Measurements from ENCODE around the gene SERINC2. TPM values are rescaled to one million over a fixed set of nuclear protein-coding genes. Genes with fewer than 3 reads are reported as not detected.
"Not testable (repeated sequence)": the region's sequence is repeated elsewhere in the genome, so short reads cannot be mapped to it uniquely, and the experiment has no call there.

SERINC2 gene
- total RNA-seq, 3 donors from 2014 or later: 146 to 381 (median 225) TPM

DNA sequence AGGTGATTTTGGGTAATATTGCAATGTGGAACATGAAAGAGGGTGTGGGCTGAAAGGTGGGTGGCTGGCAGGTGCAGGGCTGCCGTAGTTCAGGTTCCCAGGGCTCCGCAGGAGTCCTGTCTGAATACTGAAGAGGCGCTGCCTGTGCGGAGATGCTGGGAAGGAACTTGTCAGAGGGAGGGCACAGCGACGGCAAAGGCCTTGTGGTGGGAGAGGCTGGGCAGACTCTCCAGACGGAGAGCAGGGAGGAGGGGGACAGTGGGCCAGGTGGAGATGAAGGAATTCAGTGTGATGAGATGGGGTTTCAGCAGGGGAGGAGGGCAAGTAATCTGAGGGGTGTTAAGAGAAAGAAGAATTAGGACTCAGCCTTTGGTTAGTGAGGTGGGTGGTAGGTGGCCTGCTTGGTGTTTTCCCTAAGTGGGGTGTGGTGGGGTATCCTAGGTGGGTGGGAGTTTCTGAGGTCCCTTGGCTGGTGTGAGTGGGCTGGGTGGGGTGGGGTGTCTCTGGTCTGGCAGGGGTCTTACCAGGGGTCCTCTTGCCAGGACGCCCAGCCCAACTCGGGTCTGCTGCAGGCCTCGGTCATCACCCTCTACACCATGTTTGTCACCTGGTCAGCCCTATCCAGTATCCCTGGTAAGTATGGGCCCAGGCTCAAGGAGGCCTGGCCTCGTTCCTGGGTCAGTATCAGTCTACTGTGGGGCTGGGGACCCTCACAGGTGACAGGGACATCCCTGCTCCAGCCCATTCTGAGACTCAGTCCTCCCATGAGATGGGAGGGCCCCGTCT is 15.6 kb downstream of the SERINC2 start:
- ATAC-seq: no peak
- intact Hi-C loops (cut with DNase I, micrococcal nuclease): no loop called here
- Histone ChIP-seq H3K9me3 (no peaks in the 10 kb centered on the region), H3K4me3 (no peak overlapping the region), H3K4me1 (ENCODE audit: low read depth) (peaks cover 20% of the 10 kb centered on the region), H3K36me3 (ENCODE audit: low read depth) (no peaks in the 10 kb centered on the region)
- TF ChIP-seq, protein P1, sequence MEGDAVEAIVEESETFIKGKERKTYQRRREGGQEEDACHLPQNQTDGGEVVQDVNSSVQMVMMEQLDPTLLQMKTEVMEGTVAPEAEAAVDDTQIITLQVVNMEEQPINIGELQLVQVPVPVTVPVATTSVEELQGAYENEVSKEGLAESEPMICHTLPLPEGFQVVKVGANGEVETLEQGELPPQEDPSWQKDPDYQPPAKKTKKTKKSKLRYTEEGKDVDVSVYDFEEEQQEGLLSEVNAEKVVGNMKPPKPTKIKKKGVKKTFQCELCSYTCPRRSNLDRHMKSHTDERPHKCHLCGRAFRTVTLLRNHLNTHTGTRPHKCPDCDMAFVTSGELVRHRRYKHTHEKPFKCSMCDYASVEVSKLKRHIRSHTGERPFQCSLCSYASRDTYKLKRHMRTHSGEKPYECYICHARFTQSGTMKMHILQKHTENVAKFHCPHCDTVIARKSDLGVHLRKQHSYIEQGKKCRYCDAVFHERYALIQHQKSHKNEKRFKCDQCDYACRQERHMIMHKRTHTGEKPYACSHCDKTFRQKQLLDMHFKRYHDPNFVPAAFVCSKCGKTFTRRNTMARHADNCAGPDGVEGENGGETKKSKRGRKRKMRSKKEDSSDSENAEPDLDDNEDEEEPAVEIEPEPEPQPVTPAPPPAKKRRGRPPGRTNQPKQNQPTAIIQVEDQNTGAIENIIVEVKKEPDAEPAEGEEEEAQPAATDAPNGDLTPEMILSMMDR (IDR thresholded peaks at IDR 0.05): no peak
- no peak for DNase-seq

DNA sequence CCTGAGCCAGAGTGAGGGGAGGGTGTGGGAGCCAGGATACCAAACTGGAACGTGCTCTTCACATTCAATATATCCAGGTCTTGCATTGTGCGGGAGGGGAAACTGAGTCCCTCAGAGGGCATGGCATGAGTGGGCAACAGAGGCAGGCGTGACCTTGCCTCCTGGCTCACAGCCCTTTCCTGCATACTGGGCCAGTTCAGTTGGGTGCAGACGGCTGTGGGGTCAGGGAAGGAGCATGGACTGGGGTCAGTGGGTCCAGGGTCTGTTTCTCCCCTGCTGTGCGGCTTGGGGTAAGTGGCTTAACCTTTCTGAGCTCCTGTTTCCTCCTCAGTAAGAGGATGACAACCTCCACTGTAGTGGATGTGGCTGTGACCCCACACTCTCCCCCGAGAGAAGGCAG is 16.6 kb downstream of the SERINC2 start:
- ATAC-seq (no peak), DNase-seq (no peak)
- peaks cover 20% of the 10 kb centered on the region for H3K4me1 ChIP-seq (ENCODE audit: low read depth)
- TF ChIP-seq, protein P1 (IDR thresholded peaks at IDR 0.05): no peak
- no peaks in the 10 kb centered on the region for H3K36me3 ChIP-seq (ENCODE audit: low read depth)
- H3K9me3 ChIP-seq: no peaks in the 10 kb centered on the region
- intact Hi-C loops (cut with DNase I, micrococcal nuclease): no loop called here
- H3K4me3 ChIP-seq: no peak overlapping the region

DNA sequence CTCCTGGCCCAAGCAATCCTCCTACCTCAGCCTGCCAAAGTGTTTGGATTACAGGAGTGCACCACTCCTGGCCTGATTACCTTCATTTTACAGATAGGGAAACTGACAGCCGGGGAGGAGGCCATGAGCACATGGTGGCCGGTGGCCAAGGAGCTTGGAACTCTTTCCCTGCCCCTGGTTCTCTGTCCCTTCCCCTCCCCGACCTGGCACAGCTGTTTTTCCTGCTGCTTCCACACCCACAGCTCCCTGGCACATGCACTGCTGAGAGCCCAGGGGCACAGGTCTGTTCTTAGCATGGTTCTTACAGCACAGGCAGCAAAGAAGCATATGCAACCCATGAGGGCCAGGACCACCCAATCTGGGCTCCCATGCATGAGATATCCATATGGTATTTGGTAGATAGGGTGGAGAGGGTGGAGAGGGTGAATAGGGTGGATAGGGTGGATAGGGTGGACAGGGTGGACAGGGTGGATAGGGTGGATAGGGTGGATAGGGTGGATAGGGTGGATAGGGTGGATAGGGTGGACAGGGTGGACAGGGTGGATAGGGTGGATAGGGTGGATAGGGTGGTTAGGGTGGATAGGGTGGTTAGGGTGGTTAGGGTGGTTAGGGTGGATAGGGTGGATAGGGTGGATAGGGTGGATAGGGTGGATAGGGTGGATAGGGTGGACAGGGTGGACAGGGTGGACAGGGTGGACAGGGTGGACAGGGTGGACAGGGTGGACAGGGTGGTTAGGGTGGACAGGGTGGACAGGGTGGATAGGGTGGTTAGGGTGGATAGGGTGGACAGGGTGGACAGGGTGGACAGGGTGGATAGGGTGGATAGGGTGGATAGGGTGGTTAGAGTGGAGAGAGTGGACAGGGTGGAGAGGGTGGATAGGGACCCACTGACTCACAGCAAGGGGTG is 18.6 kb downstream of the SERINC2 start:
- H3K9me3 ChIP-seq; H3K4me1 ChIP-seq (ENCODE audit: low read depth); H3K36me3 ChIP-seq (ENCODE audit: low read depth); ATAC-seq; intact Hi-C loops (cut with DNase I, micrococcal nuclease); H3K4me3 ChIP-seq: not testable (repeated sequence)
- DNase-seq: peak in 1 of 3 donors; percentile 49

DNA sequence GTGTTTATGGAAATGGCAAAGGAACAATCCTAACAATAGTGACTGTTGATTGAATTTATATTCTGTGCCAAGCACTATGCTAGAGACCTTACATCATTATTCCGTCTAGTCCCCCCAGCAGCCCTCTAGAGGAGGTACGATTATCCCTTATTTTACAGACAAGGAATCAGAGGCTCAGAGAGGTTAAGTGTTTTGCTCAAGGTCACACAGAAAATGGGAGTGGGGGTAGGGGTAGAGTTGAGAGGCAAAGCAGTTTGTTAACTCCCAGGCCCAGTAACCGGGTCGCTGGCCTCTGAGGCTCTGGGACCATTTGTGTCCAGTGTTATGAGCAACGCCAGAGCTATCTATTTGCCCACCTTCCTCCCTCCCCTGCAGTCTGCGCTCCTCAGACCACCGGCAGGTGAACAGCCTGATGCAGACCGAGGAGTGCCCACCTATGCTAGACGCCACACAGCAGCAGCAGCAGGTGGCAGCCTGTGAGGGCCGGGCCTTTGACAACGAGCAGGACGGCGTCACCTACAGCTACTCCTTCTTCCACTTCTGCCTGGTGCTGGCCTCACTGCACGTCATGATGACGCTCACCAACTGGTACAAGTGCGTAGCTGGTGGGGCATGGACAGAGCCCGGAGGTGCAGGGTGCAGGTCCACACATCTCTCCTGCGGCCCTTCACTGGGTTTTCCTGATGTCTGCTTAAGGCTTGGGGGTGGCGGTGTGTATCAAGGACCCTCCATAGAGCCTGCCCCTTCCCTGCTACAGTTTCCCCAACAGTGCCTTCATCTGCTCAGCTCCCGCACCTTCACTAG is 19.8 kb downstream of the SERINC2 start:
- Histone ChIP-seq H3K4me3 (no peak overlapping the region), H3K36me3 (ENCODE audit: low read depth) (no peaks in the 10 kb centered on the region), H3K4me1 (ENCODE audit: low read depth) (peaks cover 3% of the 10 kb centered on the region), H3K9me3 (no peaks in the 10 kb centered on the region)
- intact Hi-C loops (cut with DNase I, micrococcal nuclease): no loop called here
- ATAC-seq (no peak), DNase-seq (no peak)
- TF ChIP-seq, protein P1 (IDR thresholded peaks at IDR 0.05): no peak

DNA sequence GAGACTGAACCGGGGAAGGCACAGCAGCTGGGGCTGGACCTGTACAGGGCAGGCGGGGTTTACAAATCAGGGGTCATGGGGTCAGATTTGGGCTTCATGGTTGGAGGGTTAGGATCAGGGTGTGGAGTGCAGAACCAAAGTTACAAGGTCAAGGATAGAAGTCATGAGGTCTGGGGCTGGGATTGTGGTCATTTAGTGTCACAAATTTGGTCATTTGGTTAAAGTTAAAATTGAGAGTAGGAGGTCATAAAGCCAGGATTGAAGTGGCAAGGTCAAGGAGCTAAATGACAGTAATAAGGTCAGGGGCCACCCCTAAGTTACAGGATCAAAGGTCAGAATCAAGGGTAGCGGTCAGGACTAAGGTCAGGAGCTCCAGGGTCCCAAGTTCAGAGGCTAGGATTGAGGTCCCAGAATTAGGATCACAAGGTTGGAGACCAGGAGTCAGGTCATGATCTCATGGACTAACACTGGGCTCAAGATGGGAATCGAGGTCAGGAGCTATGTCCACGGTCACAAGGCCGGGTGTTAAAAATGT is 20.4 kb downstream of the SERINC2 start:
- Histone ChIP-seq H3K9me3 (no peaks in the 10 kb centered on the region), H3K36me3 (ENCODE audit: low read depth) (no peaks in the 10 kb centered on the region), H3K4me1 (ENCODE audit: low read depth) (peaks cover 3% of the 10 kb centered on the region), H3K4me3 (no peak overlapping the region)
- DNase-seq (no peak), ATAC-seq (no peak)
- TF ChIP-seq, protein P1 (IDR thresholded peaks at IDR 0.05): no peak
- intact Hi-C loops (cut with DNase I, micrococcal nuclease): no loop called here
